ENCODE results near the gene CLEC3B. TPM values are rescaled to one million over a fixed set of nuclear protein-coding genes. Genes with fewer than 3 reads are reported as not detected.

CLEC3B gene
- total RNA-seq, 1 donor from 2014 or later = 80.8 TPM

DNA sequence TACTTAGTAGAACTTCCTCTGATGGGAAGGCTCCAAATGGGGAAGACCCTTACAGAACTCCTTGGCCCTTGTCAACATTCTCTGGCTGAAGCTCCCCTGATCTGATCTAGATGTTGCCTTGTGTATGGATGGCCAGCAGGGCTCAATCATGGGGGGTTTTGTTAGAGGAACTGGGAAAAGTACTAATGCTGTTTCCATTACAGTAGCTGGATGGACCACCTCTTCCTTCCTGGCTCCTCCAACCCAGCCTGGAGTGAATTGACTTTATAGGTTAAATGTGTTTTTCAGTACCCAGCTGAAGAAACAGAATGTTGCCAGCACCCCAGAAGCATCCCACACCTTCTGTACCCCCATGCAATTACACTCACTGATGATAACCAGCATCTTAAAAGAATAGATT, 22.7 kb upstream of the CLEC3B start:
- TF ChIP-seq, protein P1, sequence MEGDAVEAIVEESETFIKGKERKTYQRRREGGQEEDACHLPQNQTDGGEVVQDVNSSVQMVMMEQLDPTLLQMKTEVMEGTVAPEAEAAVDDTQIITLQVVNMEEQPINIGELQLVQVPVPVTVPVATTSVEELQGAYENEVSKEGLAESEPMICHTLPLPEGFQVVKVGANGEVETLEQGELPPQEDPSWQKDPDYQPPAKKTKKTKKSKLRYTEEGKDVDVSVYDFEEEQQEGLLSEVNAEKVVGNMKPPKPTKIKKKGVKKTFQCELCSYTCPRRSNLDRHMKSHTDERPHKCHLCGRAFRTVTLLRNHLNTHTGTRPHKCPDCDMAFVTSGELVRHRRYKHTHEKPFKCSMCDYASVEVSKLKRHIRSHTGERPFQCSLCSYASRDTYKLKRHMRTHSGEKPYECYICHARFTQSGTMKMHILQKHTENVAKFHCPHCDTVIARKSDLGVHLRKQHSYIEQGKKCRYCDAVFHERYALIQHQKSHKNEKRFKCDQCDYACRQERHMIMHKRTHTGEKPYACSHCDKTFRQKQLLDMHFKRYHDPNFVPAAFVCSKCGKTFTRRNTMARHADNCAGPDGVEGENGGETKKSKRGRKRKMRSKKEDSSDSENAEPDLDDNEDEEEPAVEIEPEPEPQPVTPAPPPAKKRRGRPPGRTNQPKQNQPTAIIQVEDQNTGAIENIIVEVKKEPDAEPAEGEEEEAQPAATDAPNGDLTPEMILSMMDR (IDR thresholded peaks at IDR 0.05; ENCODE audit: borderline replicate concordance) = no peak
- peak overlapping the region; percentile 82 for H3K27ac ChIP-seq (replicated peaks)
- H3K27me3 ChIP-seq (ENCODE audit: low read depth) = no peaks in the 10 kb centered on the region
- no peak overlapping the region for H3K4me3 ChIP-seq
- no peak for DNase-seq
- intact Hi-C loops (cut with micrococcal nuclease) = no loop called here
- peaks cover 8% of the 10 kb centered on the region for H3K9me3 ChIP-seq (replicated peaks)
- peaks cover 63% of the 10 kb centered on the region for H3K4me1 ChIP-seq
- H3K36me3 ChIP-seq = peaks cover 64% of the 10 kb centered on the region

- TF ChIP-seq, protein P1 (IDR thresholded peaks at IDR 0.05; ENCODE audit: borderline replicate concordance) = no peak
- H3K36me3 ChIP-seq = peaks cover 60% of the 10 kb centered on the region
- H3K27ac ChIP-seq (replicated peaks) = peak overlapping the region; percentile 82
- DNase-seq = no peak
- H3K4me3 ChIP-seq = no peak overlapping the region
- peaks cover 64% of the 10 kb centered on the region for H3K4me1 ChIP-seq
- H3K27me3 ChIP-seq (ENCODE audit: low read depth) = no peaks in the 10 kb centered on the region
- peaks cover 8% of the 10 kb centered on the region for H3K9me3 ChIP-seq (replicated peaks)
- intact Hi-C loops (cut with micrococcal nuclease) = no loop called here
Measured at GRCh38 chr3:45003859-45004258, 22.2 kb upstream of the CLEC3B start.

DNA sequence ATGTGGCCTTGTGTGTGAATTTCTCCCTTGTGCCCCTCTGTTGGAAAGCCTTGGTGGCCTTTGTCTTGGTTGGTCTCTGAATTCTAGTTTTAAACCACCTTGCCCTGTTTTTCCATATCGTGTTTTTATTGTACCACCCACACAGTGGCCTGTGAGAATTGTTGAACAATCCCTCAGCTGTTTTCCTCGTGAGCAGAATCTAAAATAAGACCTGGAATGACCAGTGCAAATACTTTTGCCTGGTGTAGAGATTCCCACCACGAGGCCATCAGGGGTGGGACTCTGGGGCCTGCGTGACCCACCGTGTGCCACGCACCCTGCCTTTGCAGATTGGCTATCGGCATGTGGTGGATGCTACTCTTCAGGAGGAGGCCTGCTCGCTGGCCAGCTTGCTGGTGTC, 19.0 kb upstream of the CLEC3B start:
- Histone ChIP-seq H3K27me3 (ENCODE audit: low read depth) (no peaks in the 10 kb centered on the region), H3K36me3 (peaks cover 33% of the 10 kb centered on the region), H3K27ac (replicated peaks) (peak overlapping the region; percentile 21), H3K4me3 (no peak overlapping the region), H3K9me3 (replicated peaks) (peaks cover 8% of the 10 kb centered on the region), H3K4me1 (peaks cover 67% of the 10 kb centered on the region)
- DNase-seq = no peak
- TF ChIP-seq, protein P1 (IDR thresholded peaks at IDR 0.05; ENCODE audit: borderline replicate concordance) = no peak
- intact Hi-C loops (cut with micrococcal nuclease) = no loop called here

DNA sequence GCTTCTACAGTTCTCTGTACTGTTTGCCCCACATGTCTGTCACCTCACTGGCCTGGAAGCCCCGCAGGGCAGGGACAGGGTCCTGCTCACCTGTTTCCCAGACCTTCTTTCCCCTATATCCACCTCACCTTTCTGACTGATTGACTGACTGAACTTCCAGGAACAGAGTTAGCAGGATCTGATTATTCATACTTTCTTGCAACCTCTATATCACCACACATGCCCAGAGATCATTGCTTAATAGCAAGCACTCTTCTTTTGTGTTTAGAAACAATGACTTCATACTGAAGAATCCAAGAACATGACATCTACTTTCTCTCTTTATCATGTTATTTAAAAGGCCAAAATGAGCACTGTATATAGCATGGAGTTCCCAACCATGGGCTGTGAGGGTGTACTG, 18.0 kb upstream of the CLEC3B start:
- H3K4me3 ChIP-seq = no peak overlapping the region
- no peaks in the 10 kb centered on the region for H3K27me3 ChIP-seq (ENCODE audit: low read depth)
- DNase-seq = no peak
- peaks cover 8% of the 10 kb centered on the region for H3K9me3 ChIP-seq (replicated peaks)
- intact Hi-C loops (cut with micrococcal nuclease) = no loop called here
- TF ChIP-seq, protein P1 (IDR thresholded peaks at IDR 0.05; ENCODE audit: borderline replicate concordance) = no peak
- peak overlapping the region; percentile 21 for H3K27ac ChIP-seq (replicated peaks)
- peaks cover 28% of the 10 kb centered on the region for H3K36me3 ChIP-seq
- peaks cover 67% of the 10 kb centered on the region for H3K4me1 ChIP-seq

DNA sequence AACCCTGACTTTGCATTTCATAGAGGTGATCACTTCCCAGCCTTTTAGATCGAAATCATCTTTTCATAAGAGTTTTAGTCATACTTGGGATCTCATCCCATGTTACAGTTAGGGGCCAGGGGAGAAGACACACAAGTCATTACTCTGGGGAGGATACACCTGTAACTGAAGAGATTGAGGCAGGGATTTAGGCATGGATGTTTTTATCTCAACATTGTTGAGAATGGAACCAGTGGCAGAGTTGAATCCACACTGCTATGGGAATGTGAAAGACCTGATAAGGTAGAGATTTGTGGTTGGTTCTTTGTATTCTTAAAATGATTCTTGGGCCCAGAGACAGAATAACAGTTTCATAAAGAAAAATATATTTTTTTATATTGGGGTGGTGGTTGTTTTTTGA, 16.2 kb upstream of the CLEC3B start:
- H3K4me3 ChIP-seq = no peak overlapping the region
- TF ChIP-seq, protein P1 (IDR thresholded peaks at IDR 0.05; ENCODE audit: borderline replicate concordance) = no peak
- H3K4me1 ChIP-seq = peaks cover 69% of the 10 kb centered on the region
- H3K9me3 ChIP-seq (replicated peaks) = peaks cover 4% of the 10 kb centered on the region
- no peaks in the 10 kb centered on the region for H3K27me3 ChIP-seq (ENCODE audit: low read depth)
- intact Hi-C loops (cut with micrococcal nuclease) = no loop called here
- DNase-seq = no peak
- H3K36me3 ChIP-seq = peaks cover 27% of the 10 kb centered on the region
- peak overlapping the region; percentile 94 for H3K27ac ChIP-seq (replicated peaks)
